H7 (cell line): Measurements from ENCODE around the gene CCL28. TPM values are rescaled to one million over a fixed set of nuclear protein-coding genes. Genes with fewer than 3 reads are reported as not detected.
A peak's percentile ranks its signal among the peaks of the same experiment; 100 is the strongest.
"Not testable (repeated sequence)": the region's sequence is repeated elsewhere in the genome, so short reads cannot be mapped to it uniquely, and the experiment has no call there.

Experiments used
- DNase-seq: peaks from one replicate; pipeline ENCODE4 v3.0.0; 2012
- H3K27me3 ChIP-seq: 2 replicates; pipeline ENCODE4 v1.6.0; 2011; ENCODE audit warnings: mild to moderate bottlenecking, low read length; ENCODE audit not compliant: control insufficient read depth, insufficient read depth
- H3K36me3 ChIP-seq: replicated peaks from 2 replicates; pipeline ENCODE4 v1.5.1; 2011; ENCODE audit warnings: low read length; ENCODE audit not compliant: control insufficient read depth, insufficient read depth
- H3K4me3 ChIP-seq: 2 replicates; pipeline ENCODE4 v1.5.1; 2011; ENCODE audit warnings: low read depth, mild to moderate bottlenecking, control low read depth, low read length, moderate library complexity; ENCODE audit not compliant: insufficient read depth
- total RNA-seq: library from RNA; depleted of rRNA; stranded (reverse); fragments of >200 nt; shearing (Covaris generic); gene quantifications from 2 replicates; pipeline ENCODE4 v1.2.3, GENCODE V29; 2014; rRNA removed

Gene CCL28, protein sequence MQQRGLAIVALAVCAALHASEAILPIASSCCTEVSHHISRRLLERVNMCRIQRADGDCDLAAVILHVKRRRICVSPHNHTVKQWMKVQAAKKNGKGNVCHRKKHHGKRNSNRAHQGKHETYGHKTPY
- not detected in 2 replicates for total RNA-seq

DNA sequence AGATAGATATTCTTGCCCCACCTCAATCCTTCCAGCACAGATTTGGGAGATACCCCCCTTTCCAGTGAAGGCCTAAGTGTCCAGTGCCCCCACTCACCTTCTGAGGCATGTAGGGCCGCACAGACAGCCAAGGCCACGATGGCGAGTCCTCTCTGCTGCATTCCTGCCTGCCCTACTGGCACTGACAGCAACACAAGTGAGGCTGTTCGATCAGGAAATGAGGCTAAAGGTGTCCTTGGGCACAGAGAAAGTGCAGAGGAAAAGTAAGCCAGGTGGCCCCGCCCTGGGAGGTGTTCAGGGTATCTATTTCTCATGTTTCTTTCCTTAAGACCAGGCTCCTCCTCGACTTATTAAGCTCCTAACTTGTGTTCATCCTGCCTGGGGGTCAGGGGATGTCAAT is at the start of gene CCL28:
Gene CCL28, minus strand, starts transcription at position 236 of the 400 bp plus-strand sequence. Its CDS starts 75 bp downstream, at position 161.
- Histone ChIP-seq H3K4me3 (no peak within 1 kb of the TSS), H3K27me3 (no peaks in the 10 kb centered on the region), H3K36me3 (no peaks in the 10 kb centered on the region)
- no peak for DNase-seq

DNA sequence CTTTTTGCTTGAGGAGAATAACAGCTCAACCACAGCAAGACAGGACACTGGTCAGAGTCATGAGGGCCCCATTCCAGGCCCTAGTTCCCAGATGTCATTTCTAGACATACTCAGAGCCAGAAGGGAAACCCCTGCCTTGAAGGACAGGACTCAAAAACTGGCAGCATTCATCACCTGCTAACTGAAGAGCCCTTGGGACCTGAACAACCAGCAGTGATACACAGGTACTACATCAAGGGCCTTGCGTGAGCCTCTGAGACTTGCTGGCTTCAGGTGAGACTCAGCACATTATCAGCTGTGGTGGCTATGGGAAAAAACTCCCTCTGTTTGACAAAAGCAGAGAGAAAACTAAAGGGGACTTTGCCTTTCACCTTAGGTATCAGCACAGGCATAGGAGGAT is 48.9 kb upstream of the CCL28 start:
- DNase-seq = no peak
- H3K4me3 ChIP-seq = no peak overlapping the region
- H3K36me3 ChIP-seq = no peaks in the 10 kb centered on the region; the same call in 1 of the 2 replicates
- no peaks in the 10 kb centered on the region for H3K27me3 ChIP-seq

DNA sequence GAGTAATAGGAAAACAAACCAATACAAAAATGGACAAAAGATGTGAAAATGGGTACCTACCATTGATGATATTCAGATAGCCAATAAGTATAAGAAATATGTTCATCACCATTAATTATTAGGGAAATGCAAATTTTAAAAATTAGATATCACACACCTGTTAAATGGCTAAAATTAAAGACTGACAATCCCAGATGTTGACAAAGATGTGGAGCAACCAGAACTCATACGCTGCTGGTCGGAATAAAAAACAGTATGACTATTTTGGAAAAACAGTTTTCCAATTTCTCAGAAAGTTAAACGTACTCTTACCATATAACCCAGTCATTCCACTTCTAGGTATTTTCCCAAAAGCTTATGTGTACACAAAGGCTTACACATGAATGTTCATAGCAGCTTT is 44.4 kb upstream of the CCL28 start:
- H3K4me3 ChIP-seq = no peak overlapping the region
- H3K36me3 ChIP-seq = no peaks in the 10 kb centered on the region; the same call in 1 of the 2 replicates
- H3K27me3 ChIP-seq = no peaks in the 10 kb centered on the region
- no peak for DNase-seq

DNA sequence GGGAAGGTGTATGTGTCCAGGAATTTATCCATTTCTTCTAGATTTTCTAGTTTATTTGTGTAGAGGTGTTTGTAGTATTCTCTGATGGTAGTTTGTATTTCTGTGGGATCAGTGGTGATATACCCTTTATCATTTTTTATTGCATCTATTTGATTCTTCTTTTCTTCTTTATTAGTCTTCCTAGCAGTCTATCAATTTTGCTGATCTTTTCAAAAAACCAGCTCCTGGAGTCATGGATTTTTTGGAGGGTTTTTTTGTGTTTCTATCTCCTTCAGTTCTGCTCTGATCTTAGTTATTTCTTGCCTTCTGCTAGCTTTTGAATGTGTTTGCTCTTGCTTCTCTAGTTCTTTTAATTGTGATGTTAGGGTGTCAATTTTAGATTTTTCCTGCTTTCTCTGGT is 29.4 kb upstream of the CCL28 start:
- not testable (repeated sequence) for H3K4me3 ChIP-seq, H3K27me3 ChIP-seq, DNase-seq, H3K36me3 ChIP-seq

DNA sequence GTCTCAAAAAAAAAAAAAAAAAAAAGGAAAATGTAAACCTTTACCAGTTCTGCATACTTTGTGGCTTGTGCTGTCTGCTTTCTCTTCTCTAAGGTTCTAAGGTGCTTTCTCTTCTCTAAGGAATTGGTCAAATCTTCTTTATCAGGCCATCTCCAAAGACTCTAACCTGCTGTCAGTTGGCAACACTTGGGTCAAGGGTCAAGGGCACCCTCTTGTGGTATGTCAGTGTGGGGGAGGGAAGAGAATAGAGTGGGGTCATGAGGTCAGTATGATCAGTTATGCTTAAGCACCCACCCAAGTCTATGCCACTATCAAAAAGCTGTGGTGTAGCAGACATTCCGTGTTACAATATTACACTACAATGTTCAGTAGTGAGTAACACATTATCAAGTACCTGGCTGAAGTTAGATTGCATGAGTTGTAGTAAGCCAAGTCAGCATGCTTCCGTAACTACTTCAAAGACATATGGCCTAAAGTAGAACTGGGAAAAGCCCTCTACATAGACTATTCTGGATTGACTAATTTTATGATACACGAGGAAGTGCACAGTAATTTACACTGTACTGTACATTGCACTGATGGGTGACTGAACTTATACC is 25.0 kb upstream of the CCL28 start:
- H3K4me3 ChIP-seq = no peak overlapping the region
- no peaks in the 10 kb centered on the region for H3K27me3 ChIP-seq
- H3K36me3 ChIP-seq = no peaks in the 10 kb centered on the region
- no peak for DNase-seq

DNA sequence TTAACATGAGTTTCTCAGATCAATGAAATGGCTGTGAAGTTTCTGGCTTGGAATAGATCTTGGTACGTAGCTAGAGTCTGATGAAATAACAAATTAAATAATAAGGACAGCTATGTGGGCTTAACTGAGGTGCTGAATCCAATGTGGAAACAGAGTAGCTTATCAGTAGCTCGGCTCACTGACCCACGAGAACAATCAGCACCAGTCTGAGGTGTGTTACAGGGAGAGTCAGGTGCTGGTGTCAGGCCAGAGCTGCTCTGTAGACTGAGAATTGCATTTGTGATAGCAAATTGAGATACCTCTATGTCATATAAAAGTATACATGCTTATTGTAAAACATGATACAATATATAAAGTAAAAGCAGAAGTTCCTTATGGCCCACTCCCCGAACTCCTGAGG is 21.2 kb upstream of the CCL28 start:
- Histone ChIP-seq H3K27me3 (no peaks in the 10 kb centered on the region), H3K36me3 (no peaks in the 10 kb centered on the region), H3K4me3 (no peak overlapping the region)
- no peak for DNase-seq

DNA sequence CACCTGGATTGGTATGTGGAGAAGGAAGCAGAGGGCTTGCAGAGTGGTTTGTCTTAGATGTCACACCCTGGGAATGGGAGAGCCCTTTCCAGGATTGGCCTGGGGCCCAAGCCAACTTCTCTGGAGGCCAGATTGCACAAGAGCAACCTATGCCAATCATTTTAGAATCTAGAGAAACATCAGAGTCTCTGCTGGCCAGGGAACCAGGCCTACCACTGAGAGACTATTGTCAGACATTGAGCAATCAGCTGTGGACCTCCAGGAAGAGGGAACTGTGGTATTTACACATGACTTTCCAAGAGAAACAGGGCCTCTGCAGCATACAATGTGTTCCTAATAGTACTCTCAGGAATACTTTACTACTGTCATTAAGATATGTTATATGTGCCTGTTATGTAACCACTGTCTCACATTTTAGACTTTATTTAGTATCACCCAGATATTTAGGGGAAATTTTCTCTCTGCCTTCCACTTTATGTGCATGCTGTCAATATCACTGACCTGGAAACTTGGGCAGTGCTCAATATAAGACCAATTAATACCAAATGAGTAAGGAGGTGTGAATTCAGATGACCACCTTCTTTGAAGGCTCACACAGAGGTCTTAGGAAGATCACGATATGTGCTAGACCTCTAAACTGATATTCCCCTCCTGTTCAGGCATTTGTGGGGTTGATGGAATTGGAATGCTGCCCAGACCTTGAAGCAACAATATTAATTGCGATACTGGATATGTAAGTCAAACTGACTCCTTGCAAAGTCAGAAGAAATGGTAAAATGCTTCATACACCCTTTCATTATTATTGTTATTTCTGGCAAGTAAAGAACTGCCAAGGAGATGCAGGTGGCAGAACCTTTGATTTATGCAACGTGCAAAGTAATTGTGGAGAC is 20.5 kb upstream of the CCL28 start:
- DNase-seq = peak; percentile 4
- H3K4me3 ChIP-seq = no peak overlapping the region
- H3K27me3 ChIP-seq = no peaks in the 10 kb centered on the region
- H3K36me3 ChIP-seq = no peaks in the 10 kb centered on the region

DNA sequence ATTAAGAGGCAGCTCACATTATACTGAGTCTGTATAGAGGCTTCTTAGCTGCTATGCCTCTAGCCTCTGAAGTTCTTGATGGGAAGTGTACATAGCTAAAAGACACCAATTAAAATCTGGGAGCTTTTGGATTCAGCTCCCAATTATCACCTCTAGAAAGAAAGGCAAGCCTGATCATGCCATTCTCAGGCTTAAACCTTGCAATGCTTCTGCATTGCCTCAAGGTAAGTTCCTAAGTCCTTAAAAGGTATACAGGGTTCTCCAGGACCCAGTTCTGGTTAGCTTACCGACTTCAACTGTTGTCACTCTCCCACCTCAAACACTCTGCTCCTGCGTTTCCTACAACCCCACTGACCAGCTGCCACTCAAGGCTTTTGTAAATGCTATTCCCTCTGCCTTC is 17.5 kb upstream of the CCL28 start:
- H3K36me3 ChIP-seq = no peaks in the 10 kb centered on the region
- no peak overlapping the region for H3K4me3 ChIP-seq
- no peaks in the 10 kb centered on the region for H3K27me3 ChIP-seq
- DNase-seq = no peak

DNA sequence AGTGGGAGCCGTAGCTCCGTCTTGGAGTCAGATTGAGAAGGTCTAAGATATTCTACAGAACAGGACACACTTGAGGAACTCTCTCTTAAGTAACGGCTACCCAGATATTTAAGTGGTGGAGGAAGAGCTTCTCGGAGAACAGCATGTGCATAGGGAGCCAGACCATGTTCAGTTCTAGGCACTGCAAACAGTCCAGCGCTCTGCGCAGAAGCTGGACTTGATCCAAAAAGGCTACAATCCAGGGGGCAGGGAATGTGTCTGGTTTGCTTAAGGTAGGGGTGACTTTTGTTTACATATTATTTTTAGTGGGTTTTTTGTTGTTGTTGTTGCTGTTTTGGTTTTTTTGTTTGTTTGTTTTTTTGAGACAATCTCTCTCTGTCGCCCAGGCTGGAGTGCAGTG is 16.8 kb upstream of the CCL28 start:
- Histone ChIP-seq H3K27me3 (no peaks in the 10 kb centered on the region), H3K4me3 (no peak overlapping the region), H3K36me3 (no peaks in the 10 kb centered on the region)
- no peak for DNase-seq

DNA sequence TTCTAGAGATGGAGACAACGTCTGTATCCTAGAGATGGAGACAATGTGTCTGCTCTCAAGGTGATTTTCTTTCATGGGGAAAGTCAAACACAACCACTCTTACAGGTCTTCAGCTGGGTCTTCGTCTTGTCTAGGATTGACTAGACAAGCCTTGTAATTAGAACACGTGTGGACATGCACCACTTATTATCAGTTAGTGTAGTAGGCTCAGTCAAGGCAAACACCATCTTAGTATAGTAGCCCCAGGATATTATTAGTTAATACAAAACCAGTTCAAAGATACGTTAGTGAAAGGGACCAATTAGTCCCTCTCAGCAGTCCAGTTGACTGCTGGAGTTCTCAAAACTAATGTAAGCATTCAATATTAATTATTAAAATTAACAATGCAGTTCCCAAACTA is 15.1 kb upstream of the CCL28 start:
- Histone ChIP-seq H3K27me3 (no peaks in the 10 kb centered on the region), H3K4me3 (no peak overlapping the region), H3K36me3 (no peaks in the 10 kb centered on the region)
- no peak for DNase-seq

DNA sequence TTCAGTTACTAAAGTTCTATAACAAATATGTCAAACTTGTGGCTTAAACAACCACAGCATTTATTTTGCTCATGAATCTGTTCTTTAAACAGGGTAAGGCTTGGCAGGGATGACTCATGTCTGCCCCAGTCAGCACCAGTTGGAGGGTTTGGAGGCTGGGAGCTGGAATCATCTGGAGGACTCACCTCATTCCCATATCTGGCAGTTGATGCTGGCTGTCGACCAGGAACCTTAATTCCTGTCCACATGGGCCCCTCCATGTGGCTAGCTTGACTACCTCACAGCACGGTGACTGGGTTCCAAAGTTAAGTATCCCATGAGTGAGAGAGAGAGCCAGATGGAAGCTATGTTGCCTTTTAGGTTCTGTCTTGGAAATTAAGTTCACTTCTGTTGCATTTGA is 13.8 kb upstream of the CCL28 start:
- H3K27me3 ChIP-seq = no peaks in the 10 kb centered on the region
- no peaks in the 10 kb centered on the region for H3K36me3 ChIP-seq
- H3K4me3 ChIP-seq = no peak overlapping the region
- DNase-seq = no peak

DNA sequence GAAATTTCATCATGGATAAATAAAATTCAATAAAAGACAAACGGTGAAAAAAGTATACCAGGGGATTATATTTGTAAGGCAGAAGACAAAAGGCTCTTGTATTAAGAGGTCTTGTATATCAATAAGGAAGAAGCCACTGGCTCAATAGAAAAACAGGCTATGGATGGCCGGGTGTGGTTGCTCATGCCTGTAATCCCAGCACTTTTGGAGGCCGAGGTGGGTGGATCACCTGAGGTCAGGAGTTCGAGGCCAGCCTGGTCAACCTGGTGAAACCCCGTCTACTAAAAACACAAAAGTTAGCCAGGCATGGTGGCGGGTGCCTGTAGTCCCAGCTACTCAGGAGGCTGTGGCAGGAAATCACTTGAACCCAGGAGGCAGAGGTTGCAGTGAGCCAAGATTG is 10.9 kb upstream of the CCL28 start:
- H3K27me3 ChIP-seq, H3K4me3 ChIP-seq, H3K36me3 ChIP-seq, DNase-seq: not testable (repeated sequence)

DNA sequence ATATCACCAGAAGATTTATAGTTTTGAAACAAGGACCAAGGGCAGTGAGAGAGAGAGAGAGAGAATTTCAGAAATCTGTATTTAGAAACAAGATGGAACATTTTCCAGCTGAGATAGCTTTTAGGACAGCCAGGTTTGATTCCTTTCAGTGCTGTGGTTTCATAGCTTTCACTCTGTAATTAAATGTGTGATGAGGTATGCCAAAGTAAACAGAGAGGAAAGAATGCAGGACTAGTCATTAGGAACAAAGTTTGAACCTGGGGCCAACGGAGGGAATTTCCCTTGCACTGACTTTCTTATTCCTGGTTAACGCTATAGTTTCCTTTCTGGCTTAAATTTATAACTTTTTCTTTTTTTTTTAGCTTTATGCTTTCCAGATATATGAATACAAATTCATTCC is 10.0 kb upstream of the CCL28 start:
- Histone ChIP-seq H3K27me3 (no peaks in the 10 kb centered on the region), H3K4me3 (no peak overlapping the region), H3K36me3 (no peaks in the 10 kb centered on the region)
- no peak for DNase-seq

DNA sequence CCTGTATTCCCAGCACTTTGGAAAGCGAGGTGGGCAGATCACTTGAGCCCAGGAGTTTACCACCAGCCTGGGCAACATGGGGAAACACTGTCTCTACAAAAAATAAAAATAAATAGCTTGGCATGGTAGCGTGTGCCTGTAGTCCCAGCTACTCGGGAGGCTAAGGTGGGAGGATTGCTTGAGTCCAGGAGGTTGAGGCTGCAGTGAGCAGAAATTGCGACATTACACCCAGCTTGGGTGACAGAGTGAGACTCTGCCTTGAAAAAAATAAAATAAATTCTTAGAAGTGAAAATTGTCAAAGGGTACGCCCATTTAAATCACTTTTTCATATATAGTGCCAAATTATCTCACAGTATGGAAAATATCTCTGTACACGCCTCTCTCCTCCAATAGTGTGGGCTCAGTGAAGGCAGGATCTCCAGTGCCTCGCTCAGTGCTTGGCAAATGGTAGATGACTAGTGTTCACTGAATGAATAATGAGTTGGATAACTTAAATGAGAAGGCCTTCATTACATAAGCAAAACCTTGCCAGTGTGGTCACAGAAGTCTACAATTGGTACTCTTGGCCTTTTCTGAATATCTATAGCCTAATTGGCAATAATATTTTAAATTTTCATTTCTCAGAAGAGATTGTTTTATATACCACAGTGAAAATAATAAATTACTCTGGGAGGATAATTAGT is 9.4 kb upstream of the CCL28 start:
- H3K27me3 ChIP-seq = no peaks in the 10 kb centered on the region
- DNase-seq = no peak
- H3K36me3 ChIP-seq = no peaks in the 10 kb centered on the region
- no peak overlapping the region for H3K4me3 ChIP-seq

DNA sequence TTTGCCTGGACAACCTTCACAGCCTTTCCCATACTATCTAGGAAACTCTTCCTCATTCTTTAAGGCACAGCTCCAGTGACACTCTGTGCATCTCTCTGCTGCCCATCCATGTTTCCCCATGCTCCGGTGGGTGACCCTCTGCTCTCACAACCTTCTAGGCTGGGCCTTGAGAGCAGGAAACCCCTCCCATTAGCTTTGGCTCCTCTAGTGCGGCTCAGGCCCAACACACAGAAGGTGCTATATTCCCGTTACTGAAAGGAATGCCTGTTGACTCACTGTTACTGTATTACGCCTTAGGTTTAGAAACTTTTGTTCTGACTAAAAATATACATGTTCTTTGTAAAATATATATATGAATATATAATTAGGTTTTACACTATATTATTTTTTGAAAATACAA is 8.1 kb upstream of the CCL28 start:
- no peak for DNase-seq
- H3K27me3 ChIP-seq = no peaks in the 10 kb centered on the region
- no peak overlapping the region for H3K4me3 ChIP-seq
- H3K36me3 ChIP-seq = no peaks in the 10 kb centered on the region
